IMR-90 (cell line): ENCODE data around the gene FLNA. TPM values are rescaled to one million over a fixed set of nuclear protein-coding genes. Genes with fewer than 3 reads are reported as not detected.

ENCODE experiments used
- ATAC-seq: fragments of 200-7000 bp; cut with Tn5 transposase; 2 replicates; pipeline ENCODE4 v1.9.1; 2020; ENCODE audit warnings: low read depth, mild to moderate bottlenecking, moderate library complexity
- BruUV-seq: library from RNA; stranded (reverse); fragments of 400-500 nt; replicated peaks from 2 replicates; lab custom pipeline; 2021; lab: Mats Ljungman, UMichigan
- CTCF ChIA-PET: fragments of 300-600 bp; formaldehyde crosslinking; extraction: SDS; loops from one replicate; lab custom pipeline; 2021; ENCODE audit warnings: antibody characterized with exemption; lab: Yijun Ruan, JAX
- POLR2A ChIA-PET: fragments of 300-600 bp; sonication (Branson Sonifier 250); formaldehyde crosslinking; loops from one replicate; lab custom pipeline; 2022; ENCODE audit warnings: antibody characterized with exemption; ENCODE audit not compliant: unreplicated experiment; lab: Charles Lee
- DNase-seq: peaks from one replicate; pipeline ENCODE4 v3.0.0; 2013
- H2AFZ ChIP-seq: replicated peaks from 2 replicates; pipeline ENCODE3; 2013; ENCODE audit warnings: low read length, mild to moderate bottlenecking; ENCODE audit not compliant: poor library complexity
- H2AK5ac ChIP-seq: 2 replicates; pipeline ENCODE4 v1.6.1; 2013; ENCODE audit warnings: low read depth, low read length, inconsistent platforms
- H2AK9ac ChIP-seq: replicated peaks from 2 replicates; pipeline ENCODE3; 2013; ENCODE audit warnings: mild to moderate bottlenecking, low read depth, low read length, moderate library complexity; ENCODE audit not compliant: poor library complexity
- H2BK120ac ChIP-seq: 2 replicates; pipeline ENCODE4 v1.6.1; 2013; ENCODE audit warnings: low read depth, low read length, inconsistent platforms
- H2BK15ac ChIP-seq: 3 replicates; pipeline ENCODE4 v1.6.1; 2013; ENCODE audit warnings: low read depth, low read length, inconsistent platforms
- H2BK20ac ChIP-seq: 2 replicates; pipeline ENCODE4 v1.6.1; 2013; ENCODE audit warnings: low read depth, mild to moderate bottlenecking, inconsistent platforms, low read length, moderate library complexity
- H2BK5ac ChIP-seq: 2 replicates; pipeline ENCODE4 v1.6.1; 2013; ENCODE audit warnings: mild to moderate bottlenecking, low read depth, low read length, inconsistent platforms; ENCODE audit not compliant: poor library complexity, severe bottlenecking
- H3K14ac ChIP-seq: replicated peaks from 2 replicates; pipeline ENCODE4 v1.6.1; 2013; ENCODE audit warnings: low read depth, low read length, inconsistent platforms
- H3K18ac ChIP-seq: 2 replicates; pipeline ENCODE4 v1.6.1; 2013; ENCODE audit warnings: low read depth, low read length, control low read depth
- H3K23ac ChIP-seq: 2 replicates; pipeline ENCODE4 v1.6.1; 2013; ENCODE audit warnings: low read depth, low read length, inconsistent platforms
- H3K27ac ChIP-seq: 2 replicates; pipeline ENCODE4 v1.5.1; 2013; ENCODE audit warnings: mild to moderate bottlenecking, control low read depth, low read length; ENCODE audit not compliant: insufficient read depth
- H3K27me3 ChIP-seq: 2 replicates; pipeline ENCODE4 v1.6.1; 2013; ENCODE audit warnings: low read length; ENCODE audit not compliant: control insufficient read depth, insufficient read depth
- H3K36me3 ChIP-seq: 2 replicates; pipeline ENCODE4 v1.6.1; 2013; ENCODE audit warnings: low read length, mixed read lengths; ENCODE audit not compliant: control insufficient read depth, insufficient read depth
- H3K4ac ChIP-seq: 2 replicates; pipeline ENCODE4 v1.6.1; 2013; ENCODE audit warnings: low read depth, low read length, inconsistent platforms
- H3K4me1 ChIP-seq: 2 replicates; pipeline ENCODE4 v1.6.1; 2013; ENCODE audit warnings: low read length, mixed read lengths; ENCODE audit not compliant: control insufficient read depth, insufficient read depth
- H3K4me2 ChIP-seq: 2 replicates; pipeline ENCODE4 v1.6.1; 2013; ENCODE audit warnings: low read depth, mild to moderate bottlenecking, control low read depth, low read length, moderate library complexity
- H3K4me3 ChIP-seq: 2 replicates; pipeline ENCODE4 v1.5.1; 2013; ENCODE audit warnings: low read depth, mild to moderate bottlenecking, control low read depth, low read length, moderate library complexity; ENCODE audit not compliant: insufficient read depth
- H3K56ac ChIP-seq: 2 replicates; pipeline ENCODE4 v1.6.1; 2013; ENCODE audit warnings: low read length, inconsistent platforms; ENCODE audit not compliant: insufficient read depth; ENCODE audit errors: extremely low read depth
- H3K79me1 ChIP-seq, 2 experiments: 2 replicates each; pipeline ENCODE4 v1.6.1; 2013; ENCODE audit warnings: low read length in 2 of 2, inconsistent platforms in 1 of 2, low read depth in 1 of 2
- H3K9ac ChIP-seq: 2 replicates; pipeline ENCODE4 v1.6.1; 2013; ENCODE audit warnings: low read depth, low read length, control low read depth
- H3K9me1 ChIP-seq: 2 replicates; pipeline ENCODE4 v1.6.1; 2013; ENCODE audit warnings: low read length, inconsistent platforms; ENCODE audit not compliant: insufficient read depth
- H3K9me3 ChIP-seq: 2 replicates; pipeline ENCODE4 v1.6.1; 2013; ENCODE audit warnings: low read length; ENCODE audit not compliant: control insufficient read depth, insufficient read depth
- H4K20me1 ChIP-seq: 2 replicates; pipeline ENCODE4 v1.6.1; 2013; ENCODE audit warnings: low read length, inconsistent platforms; ENCODE audit not compliant: insufficient read depth
- H4K5ac ChIP-seq: 2 replicates; pipeline ENCODE4 v1.6.1; 2013; ENCODE audit warnings: mild to moderate bottlenecking, low read depth, low read length, control low read depth
- H4K8ac ChIP-seq, 2 experiments: 2 replicates each; pipeline ENCODE4 v1.6.1; 2013; ENCODE audit warnings: low read depth in 2 of 2, low read length in 2 of 2, control low read depth in 1 of 2, inconsistent platforms in 1 of 2
- H4K91ac ChIP-seq: 2 replicates; pipeline ENCODE4 v1.6.1; 2013; ENCODE audit warnings: low read depth, low read length, inconsistent platforms; ENCODE audit not compliant: insufficient read depth
- BHLHE40 ChIP-seq: fragments of 150-350 bp; IDR thresholded peaks from 2 replicates; pipeline ENCODE4 v1.6.1; 2016; ENCODE audit warnings: mild to moderate bottlenecking, low read depth, low read length
- CEBPB ChIP-seq: IDR thresholded peaks from 2 replicates; pipeline ENCODE4 v1.6.1; 2012; ENCODE audit warnings: low read depth, low read length, improper control_type of control experiment
- CHD1 ChIP-seq: IDR thresholded peaks from 2 replicates; pipeline ENCODE4 v1.6.1; 2012; ENCODE audit warnings: low read depth, low read length, improper control_type of control experiment
- CTCF ChIP-seq: conservative IDR thresholded peaks from 2 replicates; pipeline ENCODE4 v1.5.1; 2012; ENCODE audit warnings: mild to moderate bottlenecking, low read depth, low read length, improper control_type of control experiment
- ELK1 ChIP-seq: fragments of 150-350 bp; IDR thresholded peaks from 2 replicates; pipeline ENCODE4 v1.6.1; 2016; ENCODE audit warnings: low read depth, mild to moderate bottlenecking, low read length, moderate library complexity, borderline replicate concordance
- MXI1 ChIP-seq: IDR thresholded peaks from 2 replicates; pipeline ENCODE4 v1.6.1; 2012; ENCODE audit warnings: low read depth, mild to moderate bottlenecking, low read length, moderate library complexity, borderline replicate concordance
- POLR2A ChIP-seq: IDR thresholded peaks from 2 replicates; pipeline ENCODE4 v1.6.1; 2012; ENCODE audit warnings: mild to moderate bottlenecking, low read depth, low read length
- RCOR1 ChIP-seq: IDR thresholded peaks from 2 replicates; pipeline ENCODE4 v1.6.1; 2012; ENCODE audit warnings: mild to moderate bottlenecking, low read length, improper control_type of control experiment; ENCODE audit not compliant: insufficient replicate concordance
- RFX5 ChIP-seq: IDR thresholded peaks from 2 replicates; pipeline ENCODE4 v1.8.0; 2012; ENCODE audit warnings: low read depth, mild to moderate bottlenecking, low read length, moderate library complexity
- SMC3 ChIP-seq: fragments of 150-350 bp; IDR thresholded peaks from 2 replicates; pipeline ENCODE4 v1.6.1; 2016; ENCODE audit warnings: low read depth, mild to moderate bottlenecking, antibody characterized with exemption, low read length, moderate library complexity
- WGBS, 2 experiments: methylation state at CpG; one replicate each; pipeline versions ENCODE4 v1.1.5 to v1.1.7; 2013; ENCODE audit warnings: missing lambda C conversion rate in 2 of 2; ENCODE audit not compliant: insufficient read length in 1 of 2; ENCODE audit errors: extremely low coverage in 2 of 2; 5-methylcytosine and 5-hydroxymethylcytosine counted together
- dilution Hi-C: fragments of 300-500 bp; cut with HindIII; formaldehyde crosslinking; loops from one replicate; pipeline ENCODE4 v1.14.3; 2018; ENCODE audit warnings: low sequenced_read_pairs; ENCODE audit not compliant: unreplicated experiment
- in situ Hi-C: fragments of 300-500 bp; cut with MboI; formaldehyde crosslinking; loops from 3 replicates; pipeline ENCODE4 v1.14.3; 2019; ENCODE audit warnings: low sequenced_read_pairs, inconsistent platforms, mixed read lengths
- intact Hi-C: fragments of 100-400 bp; cut with micrococcal nuclease; formaldehyde crosslinking; loops from 2 replicates; pipeline ENCODE4 v1.10.0; 2022
- polyA plus RNA-seq, 3 experiments: library from polyadenylated mRNA; depleted of rRNA; stranded (reverse); fragments of >200 nt; gene quantifications; 2 replicates each; pipeline ENCODE4 v1.2.3, GENCODE V29; 2012; ENCODE audit warnings: low replicate concordance in 1 of 3
- total RNA-seq: library from RNA; depleted of rRNA; stranded (reverse); fragments of >200 nt; gene quantifications from 2 replicates; pipeline ENCODE4 v1.2.3, GENCODE V29; 2012

FLNA gene
- total and polyA plus RNA-seq, 2 of the 4 experiments (the other 2 are of a cell fraction), result 1,356 to 1,357 TPM

GRCh38 chrX:154307202-154307601 lies 67.2 kb downstream of the FLNA start:
- in situ Hi-C loops, result no loop called here
- no peaks in the 10 kb centered on the region for H3K9me3 ChIP-seq
- POLR2A ChIA-PET, result no interaction called here

More at GRCh38 chrX:154307202-154307601, 67.2 kb downstream of the FLNA start:
- Histone ChIP-seq H3K27ac (no peak overlapping the region), H3K9me1 (no peaks in the 10 kb centered on the region; the same call in 1 of the 2 replicates), H2BK120ac (no peak overlapping the region), H3K4me1 (no peaks in the 10 kb centered on the region), H3K56ac (no peak overlapping the region), H3K27me3 (peaks cover 2% of the 10 kb centered on the region; the same call in 1 of the 2 replicates), H4K20me1 (no peaks in the 10 kb centered on the region), H3K9ac (no peak overlapping the region), H2BK5ac (no peak overlapping the region), H2AK9ac (no peak overlapping the region), H2AFZ (no peak overlapping the region), H3K36me3 (no peaks in the 10 kb centered on the region), H3K4ac (no peak overlapping the region), H2AK5ac (no peak overlapping the region), H4K8ac (no peak overlapping the region), H3K4me3 (no peak overlapping the region), H4K5ac (no peak overlapping the region), H3K18ac (no peak overlapping the region), H3K79me1 (no peaks in the 10 kb centered on the region), H3K23ac (no peak overlapping the region), H2BK15ac (no peak overlapping the region), H2BK20ac (no peak overlapping the region), H4K91ac (no peak overlapping the region), H3K14ac (no peak overlapping the region), H3K4me2 (no peak overlapping the region)
- no peak for ATAC-seq
- intact Hi-C loops, result no loop called here
- BruUV-seq, result no TSS peak
- no peak for DNase-seq
- TF ChIP-seq POLR2A (no peak), ELK1 (no peak), MXI1 (no peak), RFX5 (no peak), CHD1 (no peak), BHLHE40 (no peak), CEBPB (no peak), RCOR1 (no peak), CTCF (no peak), SMC3 (no peak)
- dilution Hi-C loops, result no loop called here
- 94% methylated on average over 2 of the region's 6 CpGs; no CpG with 5 or more reads in 1 of the 2 experiments for WGBS, 2 experiments
- CTCF ChIA-PET, result no interaction called here
